Inferior parietal cortex (tissue), 1 donor: ENCODE measurements around the gene UBE2C.

Experiments
- DNase-seq: peaks from one replicate; pipeline ENCODE4 v3.0.0-alpha.2; 2016; ENCODE audit errors: extremely low spot score

UBE2C gene

DNA sequence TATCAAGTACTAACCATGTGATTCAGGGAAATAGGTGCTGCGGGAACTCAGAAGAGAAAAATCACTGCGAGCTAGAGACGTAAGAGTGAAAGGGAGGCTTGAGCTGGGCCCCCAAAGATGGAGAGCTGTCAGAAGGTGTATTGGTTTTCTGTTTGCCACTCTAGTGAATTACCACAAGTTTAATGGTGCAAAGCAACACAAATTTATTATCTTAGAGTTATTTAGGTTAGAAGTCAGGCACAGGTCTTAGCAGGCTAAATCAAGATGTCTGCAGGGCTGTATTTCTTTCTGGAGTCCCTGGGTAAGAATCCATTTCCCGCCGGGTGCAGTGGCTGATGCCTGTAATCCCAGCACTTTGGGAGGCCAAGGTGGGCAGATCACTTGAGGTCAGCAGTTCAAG lies 47.5 kb downstream of the UBE2C start:
- DNase-seq = no peak

DNA sequence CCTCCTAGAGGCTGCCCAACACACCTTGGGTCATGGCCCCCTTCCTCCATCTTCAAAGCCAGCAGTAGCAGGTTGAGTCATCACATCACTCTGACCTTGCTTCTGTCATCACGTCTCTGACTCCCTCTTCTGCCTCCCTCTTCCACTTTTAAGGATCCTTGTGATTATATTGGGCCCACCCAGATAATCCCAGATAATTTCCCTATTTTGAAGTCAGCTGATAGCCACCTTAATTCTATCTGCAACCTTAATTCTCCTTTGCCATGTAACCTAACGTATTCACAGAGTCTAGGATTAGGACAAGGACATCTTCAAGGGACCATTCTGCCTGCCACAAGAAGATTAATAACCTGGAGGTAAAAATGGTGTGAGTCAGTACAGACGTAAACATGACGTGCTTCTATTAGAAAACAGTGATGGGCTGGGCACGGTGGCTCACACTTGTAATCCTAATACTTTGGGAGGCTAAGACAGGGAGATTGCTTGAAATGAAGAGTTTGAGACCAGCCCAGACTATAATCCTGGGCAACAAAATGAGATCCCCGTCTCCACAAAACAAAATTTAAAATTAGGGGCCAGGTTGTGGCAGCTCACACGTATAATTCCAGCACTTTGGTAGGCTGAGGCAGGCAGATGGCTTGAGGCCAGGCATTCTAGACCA lies 48.2 kb downstream of the UBE2C start:
- DNase-seq = no peak

DNA sequence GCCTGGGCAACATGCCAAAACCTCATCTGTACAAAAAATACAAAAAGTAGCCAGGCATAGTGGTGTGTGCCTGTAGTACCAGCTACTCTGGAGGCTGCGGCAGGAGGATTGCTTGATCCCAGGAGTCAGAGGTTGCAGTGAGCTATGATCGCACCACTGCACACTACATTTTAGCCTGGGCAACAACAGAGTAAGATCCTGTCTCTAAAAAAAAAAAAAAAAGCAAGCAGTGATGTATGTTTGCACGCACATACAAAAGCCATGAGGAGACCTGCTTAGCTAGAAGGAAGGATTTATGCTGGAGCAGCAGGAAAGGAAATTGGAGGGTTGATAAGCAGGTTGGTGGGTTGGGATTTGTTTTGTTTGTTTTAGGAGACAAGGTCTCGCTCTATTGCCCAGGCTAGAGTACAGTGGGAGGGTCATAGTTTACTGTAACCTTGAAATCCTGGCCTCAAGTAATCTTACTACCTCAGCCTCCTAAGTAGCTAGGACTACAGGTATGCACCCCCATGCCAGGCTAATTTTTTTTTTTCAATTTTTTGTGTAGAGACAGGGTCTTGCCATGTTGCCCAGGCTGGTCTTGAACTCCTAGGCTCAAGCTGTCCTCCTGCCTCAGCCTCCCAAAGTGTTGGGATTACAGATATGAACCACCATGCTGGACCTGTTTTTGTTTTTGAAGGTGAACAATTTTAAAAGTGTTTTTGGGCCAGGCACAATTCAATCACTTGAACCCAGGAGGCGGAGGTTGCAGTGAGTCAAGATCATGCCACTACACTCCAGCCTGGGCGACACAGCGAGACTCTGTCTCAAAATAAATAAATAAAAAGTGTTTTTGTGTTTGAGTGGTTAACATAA lies 49.0 kb downstream of the UBE2C start:
- DNase-seq = no peak

DNA sequence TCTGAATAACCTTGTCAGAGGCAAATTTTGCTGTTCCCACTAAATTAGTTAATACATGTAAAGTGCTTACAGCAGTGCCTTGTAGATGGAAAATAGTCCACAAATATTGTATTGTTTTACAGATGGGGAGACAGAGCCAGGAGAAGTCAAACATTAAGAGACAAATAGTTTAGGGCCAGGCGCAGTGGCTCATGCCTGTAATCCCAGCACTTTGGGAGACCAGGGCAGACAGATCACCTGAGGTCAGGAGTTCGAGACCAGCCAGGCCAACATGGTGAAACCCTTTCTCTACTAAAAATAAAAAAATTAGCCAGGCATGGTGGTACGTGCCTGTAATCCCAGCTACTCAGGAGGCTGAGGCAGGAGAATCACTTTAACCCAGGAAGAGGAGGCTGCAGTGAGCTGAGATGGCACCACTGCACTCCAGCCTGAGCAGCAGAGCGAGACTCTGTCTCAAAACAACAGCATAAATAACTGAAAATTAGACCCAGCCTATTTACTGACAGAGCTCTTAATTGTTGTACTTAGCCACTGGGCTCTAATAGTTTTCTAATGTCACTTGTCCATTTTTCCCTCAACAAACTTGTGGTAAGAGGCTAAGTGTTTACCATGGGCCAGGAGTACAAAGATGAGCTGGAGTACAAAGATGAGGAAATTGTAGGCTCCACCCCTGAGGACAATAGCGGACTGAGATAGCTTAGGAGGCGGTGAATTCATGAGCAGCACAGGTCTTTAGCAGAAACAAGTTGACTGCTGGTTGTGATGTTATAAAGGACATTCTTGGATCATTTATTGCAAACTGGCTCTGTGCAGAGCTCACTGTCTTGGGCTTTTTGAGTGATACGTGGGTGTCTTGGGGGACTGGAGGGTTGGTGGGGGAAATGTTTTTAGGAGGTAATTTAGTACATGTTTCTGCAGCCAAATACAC lies 51.4 kb downstream of the UBE2C start:
- no peak for DNase-seq

DNA sequence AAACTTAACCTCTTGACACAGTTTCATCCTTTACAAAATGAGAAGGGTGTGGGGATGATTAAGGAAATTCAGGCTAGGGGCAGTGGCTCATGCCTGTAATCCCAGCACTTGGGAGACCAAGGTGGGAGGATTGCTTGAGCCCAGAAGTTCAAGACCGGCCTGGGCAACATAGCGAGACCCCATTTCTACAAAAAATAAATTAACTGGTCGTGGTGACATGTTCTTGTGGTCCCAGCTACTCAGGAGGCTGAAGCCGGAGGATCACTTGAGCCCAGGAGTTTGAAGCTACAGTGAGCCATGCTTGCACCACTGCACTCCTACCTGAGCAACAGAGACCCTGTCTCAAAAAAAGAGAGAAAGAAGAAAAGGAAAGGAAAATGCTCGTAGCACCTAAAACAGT lies 54.0 kb downstream of the UBE2C start:
- no peak for DNase-seq
